ENCODE measurements around the gene RASGRF2.

DNA sequence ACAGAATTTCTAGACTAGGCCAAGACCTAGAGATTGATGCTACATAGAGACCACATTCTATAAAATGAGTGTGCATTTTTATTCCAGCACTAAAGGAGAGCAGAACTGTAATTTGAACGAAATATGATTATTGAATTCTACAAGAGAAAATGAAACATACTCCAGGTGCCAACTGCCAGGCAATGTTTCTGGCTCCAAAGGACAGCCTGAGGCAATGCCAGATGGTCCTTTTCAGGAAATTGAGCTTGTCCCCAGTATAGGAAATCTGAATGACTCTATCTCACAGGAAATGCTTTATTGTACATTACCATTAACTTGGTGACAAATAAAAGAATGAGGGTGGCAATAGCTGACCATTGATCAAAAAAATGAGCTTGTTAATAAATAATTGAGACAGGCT is 28.8 kb upstream of the RASGRF2 start:
- TF ChIP-seq EP300 (IDR thresholded peaks at IDR 0.05) (no peak), POLR2A (IDR thresholded peaks at IDR 0.05) (no peak)
- TF ChIP-seq, protein P1, sequence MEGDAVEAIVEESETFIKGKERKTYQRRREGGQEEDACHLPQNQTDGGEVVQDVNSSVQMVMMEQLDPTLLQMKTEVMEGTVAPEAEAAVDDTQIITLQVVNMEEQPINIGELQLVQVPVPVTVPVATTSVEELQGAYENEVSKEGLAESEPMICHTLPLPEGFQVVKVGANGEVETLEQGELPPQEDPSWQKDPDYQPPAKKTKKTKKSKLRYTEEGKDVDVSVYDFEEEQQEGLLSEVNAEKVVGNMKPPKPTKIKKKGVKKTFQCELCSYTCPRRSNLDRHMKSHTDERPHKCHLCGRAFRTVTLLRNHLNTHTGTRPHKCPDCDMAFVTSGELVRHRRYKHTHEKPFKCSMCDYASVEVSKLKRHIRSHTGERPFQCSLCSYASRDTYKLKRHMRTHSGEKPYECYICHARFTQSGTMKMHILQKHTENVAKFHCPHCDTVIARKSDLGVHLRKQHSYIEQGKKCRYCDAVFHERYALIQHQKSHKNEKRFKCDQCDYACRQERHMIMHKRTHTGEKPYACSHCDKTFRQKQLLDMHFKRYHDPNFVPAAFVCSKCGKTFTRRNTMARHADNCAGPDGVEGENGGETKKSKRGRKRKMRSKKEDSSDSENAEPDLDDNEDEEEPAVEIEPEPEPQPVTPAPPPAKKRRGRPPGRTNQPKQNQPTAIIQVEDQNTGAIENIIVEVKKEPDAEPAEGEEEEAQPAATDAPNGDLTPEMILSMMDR (IDR thresholded peaks at IDR 0.05) = no peak
